Measurements from ENCODE around the gene REPS2.

REPS2 gene

GRCh38 chrX:17036171-17036961 lies 89.9 kb downstream of the REPS2 start:
- no peak for DNase-seq (ENCODE audit: low spot score)

- DNase-seq (ENCODE audit: low spot score): no peak
Observed at GRCh38 chrX:17038277-17038676, 91.8 kb downstream of the REPS2 start.

- DNase-seq (ENCODE audit: low spot score): no peak
Observed at GRCh38 chrX:17038681-17039161, 92.3 kb downstream of the REPS2 start.

- DNase-seq (ENCODE audit: low spot score): no peak
Observed at GRCh38 chrX:17039826-17040225, 93.4 kb downstream of the REPS2 start.

- DNase-seq (ENCODE audit: low spot score): no peak
Observed at GRCh38 chrX:17040711-17041110, 94.3 kb downstream of the REPS2 start.

- DNase-seq (ENCODE audit: low spot score): no peak
Observed at GRCh38 chrX:17042037-17042436, 95.6 kb downstream of the REPS2 start.

- peak; percentile 80 for DNase-seq (ENCODE audit: low spot score)
Observed at GRCh38 chrX:17046478-17047097, 100.1 kb downstream of the REPS2 start.

- DNase-seq (ENCODE audit: low spot score): no peak
Observed at GRCh38 chrX:17047224-17047623, 100.8 kb downstream of the REPS2 start.

- no peak for DNase-seq (ENCODE audit: low spot score)
Observed at GRCh38 chrX:17052210-17052609, 105.8 kb downstream of the REPS2 start.

GRCh38 chrX:17052793-17053192 lies 106.3 kb downstream of the REPS2 start:
- no peak for DNase-seq (ENCODE audit: low spot score)

- no peak for DNase-seq (ENCODE audit: low spot score)
Observed at GRCh38 chrX:17053502-17053901, 107.0 kb downstream of the REPS2 start.

GRCh38 chrX:17056868-17057608 lies 110.6 kb downstream of the REPS2 start:
- no peak for DNase-seq (ENCODE audit: low spot score)

- DNase-seq (ENCODE audit: low spot score): no peak
Observed at GRCh38 chrX:17062065-17062464, 115.6 kb downstream of the REPS2 start.

GRCh38 chrX:17065100-17065499 lies 118.6 kb downstream of the REPS2 start:
- DNase-seq (ENCODE audit: low spot score): no peak

GRCh38 chrX:17067534-17067933 lies 121.1 kb downstream of the REPS2 start:
- DNase-seq (ENCODE audit: low spot score): no peak

GRCh38 chrX:17072301-17072700 lies 125.8 kb downstream of the REPS2 start:
- DNase-seq (ENCODE audit: low spot score): no peak

GRCh38 chrX:17072721-17073230 lies 126.3 kb downstream of the REPS2 start:
- DNase-seq (ENCODE audit: low spot score): no peak

GRCh38 chrX:17075004-17075403 lies 128.5 kb downstream of the REPS2 start:
- DNase-seq (ENCODE audit: low spot score): no peak

GRCh38 chrX:17077361-17077760 lies 130.9 kb downstream of the REPS2 start:
- no peak for DNase-seq (ENCODE audit: low spot score)

GRCh38 chrX:17078031-17078720 lies 131.7 kb downstream of the REPS2 start:
- DNase-seq (ENCODE audit: low spot score): no peak

- no peak for DNase-seq (ENCODE audit: low spot score)
Observed at GRCh38 chrX:17081511-17081910, 135.1 kb downstream of the REPS2 start.

- no peak for DNase-seq (ENCODE audit: low spot score)
Observed at GRCh38 chrX:17081968-17082367, 135.5 kb downstream of the REPS2 start.

All from RKO (cell line).